HCT116 (cell line): ENCODE measurements around the gene EEIG1. TPM values are rescaled to one million over a fixed set of nuclear protein-coding genes. Genes with fewer than 3 reads are reported as not detected.

ENCODE experiments used
- ATAC-seq: fragments of 200-7000 bp; cut with Tn5 transposase; 2 replicates; pipeline ENCODE4 v1.9.1; 2020; ENCODE audit warnings: mild to moderate bottlenecking, moderate library complexity
- BruUV-seq: library from RNA; stranded (reverse); fragments of 400-500 nt; replicated peaks from 2 replicates; lab custom pipeline; 2021; lab: Mats Ljungman, UMichigan
- CTCF ChIA-PET: fragments of 300-600 bp; sonication (Branson Sonifier 250); formaldehyde crosslinking; loops from one replicate; lab custom pipeline; 2021; ENCODE audit warnings: antibody characterized with exemption; lab: Charles Lee
- POLR2A ChIA-PET: fragments of 300-600, 350-600 bp; sonication (Branson Sonifier 250); formaldehyde crosslinking; loops from one replicate; lab custom pipeline; 2021; ENCODE audit warnings: antibody characterized with exemption; lab: Charles Lee
- RAD21 ChIA-PET, 2 experiments: fragments of 300-600 bp; sonication (Branson Sonifier 250); formaldehyde crosslinking; loops; one replicate each; lab custom pipeline; 2023; ENCODE audit warnings: low total read pairs in 2 of 2; ENCODE audit not compliant: uncharacterized antibody in 2 of 2, unreplicated experiment in 2 of 2, low non-redundant PET in 1 of 2; lab: Charles Lee
- DNase-seq: peaks from one replicate; pipeline ENCODE4 v3.0.0-alpha.2; 2010; ENCODE audit warnings: low read depth, low spot score
- H2AFZ ChIP-seq: fragments of 200-600 bp; shearing (Covaris generic), sonication (generic); 2 replicates; pipeline ENCODE4 v1.6.1; 2017; ENCODE audit warnings: low read depth, mixed run types, mixed read lengths, antibody characterized with exemption, low read length; ENCODE audit not compliant: poor library complexity, severe bottlenecking
- H3K27ac ChIP-seq: 2 replicates; pipeline ENCODE4 v1.5.1; 2012; ENCODE audit warnings: low read depth, low read length
- H3K27me3 ChIP-seq: fragments of 200-600 bp; sonication (generic); 2 replicates; pipeline ENCODE4 v1.6.1; 2016; ENCODE audit warnings: mixed run types, low read length, mixed read lengths; ENCODE audit not compliant: insufficient read depth
- H3K36me3 ChIP-seq, 2 experiments: fragments of 200-500 bp in 1 of 2; fragments of 200-600 bp in 1 of 2; sonication (Bioruptor generic) in 1 of 2; sonication (generic) in 1 of 2; 2 replicates each; pipeline versions ENCODE4 v1.5.1 to v1.6.1; 2014 to 2016; ENCODE audit warnings: low read length in 2 of 2, inconsistent platforms in 1 of 2, mixed read lengths in 1 of 2, mixed run types in 1 of 2; ENCODE audit not compliant: insufficient read depth in 2 of 2, control insufficient read depth in 1 of 2
- H3K4me1 ChIP-seq, 2 experiments: fragments of 200-600 bp in 1 of 2; sonication (generic) in 1 of 2; 2 replicates each; pipeline versions ENCODE4 v1.5.1 to v1.6.1; 2012 to 2017; ENCODE audit warnings: low read length in 2 of 2, inconsistent platforms in 1 of 2, mild to moderate bottlenecking in 1 of 2, mixed read lengths in 1 of 2, mixed run types in 1 of 2, moderate library complexity in 1 of 2; ENCODE audit not compliant: insufficient read depth in 2 of 2, control insufficient read depth in 1 of 2
- H3K4me2 ChIP-seq: fragments of 200-600 bp; sonication (generic); 2 replicates; pipeline ENCODE4 v1.6.1; 2017; ENCODE audit warnings: mixed run types, low read length, mixed read lengths
- H3K4me3 ChIP-seq, 2 experiments: fragments of 200-600 bp in 1 of 2; sonication (generic) in 1 of 2; replicated peaks in 1 of 2; 2 replicates each; pipeline ENCODE4 v1.5.1; 2011 to 2016; ENCODE audit warnings: low read length in 2 of 2, control low read depth in 1 of 2, low read depth in 1 of 2, mild to moderate bottlenecking in 1 of 2, mixed read lengths in 1 of 2, mixed run types in 1 of 2
- H3K79me2 ChIP-seq: fragments of 200-600 bp; sonication (generic); 2 replicates; pipeline ENCODE4 v1.6.1; 2017; ENCODE audit warnings: mild to moderate bottlenecking, mixed run types, low read length, moderate library complexity, mixed read lengths; ENCODE audit not compliant: insufficient read depth
- H3K9ac ChIP-seq: fragments of 200-600 bp; sonication (generic); 2 replicates; pipeline ENCODE4 v1.6.1; 2016; ENCODE audit warnings: low read length, mixed read lengths
- H3K9me2 ChIP-seq: fragments of 200-600 bp; sonication (generic), shearing (Covaris generic); 2 replicates; pipeline ENCODE4 v1.6.1; 2017; ENCODE audit warnings: mixed run types, mild to moderate bottlenecking, moderate library complexity; ENCODE audit not compliant: insufficient read depth
- H3K9me3 ChIP-seq, 2 experiments: fragments of 200-500 bp in 1 of 2; fragments of 200-600 bp in 1 of 2; sonication (Bioruptor generic) in 1 of 2; sonication (generic) in 1 of 2; 2 replicates each; pipeline ENCODE4 v1.6.1; 2014 to 2017; ENCODE audit warnings: low read length in 2 of 2, mixed read lengths in 2 of 2, inconsistent platforms in 1 of 2, low read depth in 1 of 2, mild to moderate bottlenecking in 1 of 2, mixed run types in 1 of 2, moderate library complexity in 1 of 2; ENCODE audit not compliant: control insufficient read depth in 1 of 2, insufficient read depth in 1 of 2
- H4K20me1 ChIP-seq: fragments of 200-600 bp; sonication (generic), shearing (Covaris generic); 2 replicates; pipeline ENCODE4 v1.6.1; 2017; ENCODE audit warnings: mixed run types, mild to moderate bottlenecking, moderate library complexity; ENCODE audit not compliant: insufficient read depth
- ATF3 ChIP-seq: IDR thresholded peaks from 2 replicates; pipeline ENCODE4 v1.6.1; 2012
- CEBPB ChIP-seq: IDR thresholded peaks from 2 replicates; pipeline ENCODE4 v1.6.1; 2012; ENCODE audit warnings: low read depth
- EGR1 ChIP-seq: IDR thresholded peaks from 2 replicates; pipeline ENCODE4 v1.6.1; 2012; ENCODE audit warnings: low read depth
- ELF1 ChIP-seq: IDR thresholded peaks from 2 replicates; pipeline ENCODE4 v1.6.1; 2012; ENCODE audit warnings: low read depth, borderline replicate concordance
- EZH2 ChIP-seq: fragments of 200-600 bp; sonication (generic); IDR thresholded peaks from 2 replicates; pipeline ENCODE4 v1.6.1; 2017; ENCODE audit warnings: antibody characterized with exemption, mixed run types
- EZH2phosphoT487 ChIP-seq: fragments of 200-600 bp; IDR thresholded peaks from 2 replicates; pipeline ENCODE4 v1.6.1; 2018; ENCODE audit warnings: antibody characterized with exemption, borderline replicate concordance
- JUND ChIP-seq: IDR thresholded peaks from 2 replicates; pipeline ENCODE4 v1.6.1; 2012
- POLR2A ChIP-seq: IDR thresholded peaks from 2 replicates; pipeline ENCODE4 v1.7.0; 2011; ENCODE audit warnings: borderline replicate concordance; ENCODE audit not compliant: insufficient read depth, insufficient read length; ENCODE audit errors: extremely low read depth
- RAD21 ChIP-seq: IDR thresholded peaks from 2 replicates; pipeline ENCODE4 v1.6.1; 2012; ENCODE audit warnings: low read depth, mild to moderate bottlenecking
- REST ChIP-seq: IDR thresholded peaks from 2 replicates; pipeline ENCODE4 v1.6.1; 2012; ENCODE audit warnings: low read depth
- SP1 ChIP-seq: IDR thresholded peaks from 2 replicates; pipeline ENCODE4 v1.6.1; 2012; ENCODE audit warnings: low read depth
- SRF ChIP-seq: IDR thresholded peaks from 2 replicates; pipeline ENCODE4 v1.6.1; 2012; ENCODE audit warnings: low read depth
- TCF7L2 ChIP-seq: IDR thresholded peaks from 2 replicates; pipeline ENCODE4 v1.7.0; 2011; ENCODE audit warnings: borderline replicate concordance, inconsistent platforms; ENCODE audit not compliant: insufficient read depth, insufficient read length; ENCODE audit errors: extremely low read depth
- YY1 ChIP-seq: IDR thresholded peaks from 2 replicates; pipeline ENCODE4 v1.6.1; 2011; ENCODE audit warnings: low read length, low read depth, moderate library complexity, mild to moderate bottlenecking; ENCODE audit not compliant: insufficient replicate concordance; ENCODE audit errors: extremely low read depth
- ZFX ChIP-seq: fragments of 450-650 bp; IDR thresholded peaks from 2 replicates; pipeline ENCODE4 v1.6.1; 2017
- ZNF274 ChIP-seq: fragments of 200-500 bp; sonication (Bioruptor generic); IDR thresholded peaks from 2 replicates; pipeline ENCODE4 v1.6.1; 2014; ENCODE audit warnings: mild to moderate bottlenecking, low read depth, low read length, inconsistent platforms
- intact Hi-C: fragments of 100-400 bp; cut with micrococcal nuclease; formaldehyde crosslinking; loops from 2 replicates; pipeline ENCODE4 v1.10.0; 2022
- total RNA-seq: library from RNA; stranded (reverse); gene quantifications from one replicate; pipeline ENCODE4 v1.2.1, GENCODE V29; 2021; ENCODE audit not compliant: unreplicated experiment

The EEIG1 gene
- total RNA-seq, 1 experiment from 2014 or later: 44.2 TPM

GRCh38 chr9:127959398-127959797 is 21.4 kb downstream of the EEIG1 start:
- ATAC-seq (no peak), DNase-seq (no peak)
- CTCF ChIA-PET: no interaction called here
- H3K27me3 ChIP-seq: no peaks in the 10 kb centered on the region
- H3K9ac ChIP-seq: no peak overlapping the region
- RAD21 ChIA-PET: no interaction called here
- POLR2A ChIA-PET: interaction anchor here (1.0 kb wide), 1 partner anchor 108 kb away, joined by 3 read pairs; the partner anchor contains the start of gene NAIF1
- H4K20me1 ChIP-seq: peaks cover 4% of the 10 kb centered on the region; the same call in 1 of the 2 replicates
- peaks cover 66 to 77% of the 10 kb centered on the region in 2 experiments for H3K4me1 ChIP-seq
- no peak overlapping the region for H3K4me2 ChIP-seq
- H2AFZ ChIP-seq: no peak overlapping the region
- no peaks in the 10 kb centered on the region for H3K36me3 ChIP-seq
- no TSS peak for BruUV-seq
- peaks cover 87% of the 10 kb centered on the region for H3K79me2 ChIP-seq
- intact Hi-C loops: no loop called here
- no peak for TF ChIP-seq JUND
- TF ChIP-seq EZH2phosphoT487: no peak
- no peak for TF ChIP-seq YY1
- no peak for TF ChIP-seq TCF7L2
- TF ChIP-seq ZFX: no peak
- TF ChIP-seq SP1: no peak
- TF ChIP-seq SRF: no peak
- TF ChIP-seq ELF1: no peak
- TF ChIP-seq ATF3: no peak
- no peak for TF ChIP-seq EZH2
- H3K27ac ChIP-seq: no peak overlapping the region
- no peaks in the 10 kb centered on the region for H3K9me2 ChIP-seq
- H3K4me3 ChIP-seq: no peak overlapping the region
- no peaks in the 10 kb centered on the region; a peak in 1 of 4 replicates for H3K9me3 ChIP-seq

- Histone ChIP-seq H3K4me3 (no peak overlapping the region), H3K9me2 (no peaks in the 10 kb centered on the region), H3K36me3 (no peaks in the 10 kb centered on the region), H3K4me1 (peaks cover 66 to 77% of the 10 kb centered on the region in 2 experiments), H2AFZ (no peak overlapping the region), H3K27ac (no peak overlapping the region), H3K79me2 (peaks cover 87% of the 10 kb centered on the region), H3K4me2 (no peak overlapping the region), H3K9ac (no peak overlapping the region), H4K20me1 (peaks cover 4% of the 10 kb centered on the region; the same call in 1 of the 2 replicates), H3K9me3 (no peaks in the 10 kb centered on the region; a peak in 1 of 4 replicates), H3K27me3 (no peaks in the 10 kb centered on the region)
- DNase-seq (no peak), ATAC-seq (no peak)
- RAD21 ChIA-PET: no interaction called here
- CTCF ChIA-PET: no interaction called here
- POLR2A ChIA-PET: interaction anchor here (1.0 kb wide), 1 partner anchor 109 kb away, joined by 3 read pairs; the partner anchor contains the start of gene NAIF1
- TF ChIP-seq ZNF274 (no peak), CEBPB (no peak), POLR2A (no peak), EGR1 (no peak), SP1 (no peak), REST (no peak), EZH2phosphoT487 (no peak), RAD21 (no peak)
- intact Hi-C loops: no loop called here
- no TSS peak for BruUV-seq
These were observed 22.1 kb downstream of the EEIG1 start for GRCh38 chr9:127958728-127959127.
